ENCODE data around the gene NOTUM.

NOTUM gene

GRCh38 chr17:81967244-81967532 is 6.2 kb upstream of the NOTUM start:
- peak overlapping the region; percentile 68 for H3K4me2 ChIP-seq (ENCODE audit: low read length)
- no peaks in the 10 kb centered on the region for H3F3A ChIP-seq (ENCODE audit: control insufficient read depth, insufficient read depth)
- no peaks in the 10 kb centered on the region for H3K9me2 ChIP-seq (replicated peaks; ENCODE audit: control insufficient read depth, low read length)
- no peaks in the 10 kb centered on the region for H3K36me3 ChIP-seq (ENCODE audit: control insufficient read depth, low read length)
- no peaks in the 10 kb centered on the region for H4K20me1 ChIP-seq (ENCODE audit: control insufficient read depth, insufficient read depth, low read depth, low read length)
- TF ChIP-seq EZH2phosphoT487 (IDR thresholded peaks at IDR 0.05; ENCODE audit: borderline replicate concordance, low read length): no peak
- TF ChIP-seq CTCF (IDR thresholded peaks at IDR 0.05; ENCODE audit: low read depth, low read length, poor library complexity, severe bottlenecking): no peak
- no peak overlapping the region for H3K27ac ChIP-seq (ENCODE audit: low read depth, low read length)
- peak overlapping the region; percentile 62 for H3K4me3 ChIP-seq (ENCODE audit: low read length)
- H3K4me1 ChIP-seq (ENCODE audit: control insufficient read depth, low read length): peaks cover 27% of the 10 kb centered on the region
- H3K9me3 ChIP-seq (ENCODE audit: control insufficient read depth, insufficient read depth, low read length): no peaks in the 10 kb centered on the region
- no peaks in the 10 kb centered on the region for H3K79me2 ChIP-seq (ENCODE audit: control insufficient read depth, low read length)
- peaks cover 47% of the 10 kb centered on the region for H3K27me3 ChIP-seq (ENCODE audit: control insufficient read depth, low read length)

- no peak for TF ChIP-seq CTCF (IDR thresholded peaks at IDR 0.05; ENCODE audit: low read depth, low read length, poor library complexity, severe bottlenecking)
- TF ChIP-seq EZH2phosphoT487 (IDR thresholded peaks at IDR 0.05; ENCODE audit: borderline replicate concordance, low read length): no peak
- Histone ChIP-seq H3K79me2 (ENCODE audit: control insufficient read depth, low read length) (no peaks in the 10 kb centered on the region), H3K9me2 (replicated peaks; ENCODE audit: control insufficient read depth, low read length) (no peaks in the 10 kb centered on the region), H3K4me1 (ENCODE audit: control insufficient read depth, low read length) (peaks cover 27% of the 10 kb centered on the region), H3K27ac (ENCODE audit: low read depth, low read length) (no peak overlapping the region), H3K27me3 (ENCODE audit: control insufficient read depth, low read length) (peaks cover 48% of the 10 kb centered on the region), H3K9me3 (ENCODE audit: control insufficient read depth, insufficient read depth, low read length) (no peaks in the 10 kb centered on the region), H3K4me2 (ENCODE audit: low read length) (peak overlapping the region; percentile 68), H3K4me3 (ENCODE audit: low read length) (peak overlapping the region; percentile 62), H4K20me1 (ENCODE audit: control insufficient read depth, insufficient read depth, low read depth, low read length) (no peaks in the 10 kb centered on the region), H3K36me3 (ENCODE audit: control insufficient read depth, low read length) (no peaks in the 10 kb centered on the region), H3F3A (ENCODE audit: control insufficient read depth, insufficient read depth) (no peaks in the 10 kb centered on the region)
Observed at GRCh38 chr17:81966343-81967243, 5.6 kb upstream of the NOTUM start.

- TF ChIP-seq EZH2phosphoT487 (IDR thresholded peaks at IDR 0.05; ENCODE audit: borderline replicate concordance, low read length): no peak
- TF ChIP-seq CTCF (IDR thresholded peaks at IDR 0.05; ENCODE audit: low read depth, low read length, poor library complexity, severe bottlenecking): no peak
- H3K4me2 ChIP-seq (ENCODE audit: low read length): no peak overlapping the region
- no peak overlapping the region for H3K27ac ChIP-seq (ENCODE audit: low read depth, low read length)
- no peak overlapping the region for H3K4me3 ChIP-seq (ENCODE audit: low read length)
- H3F3A ChIP-seq (ENCODE audit: control insufficient read depth, insufficient read depth): no peaks in the 10 kb centered on the region
- H3K27me3 ChIP-seq (ENCODE audit: control insufficient read depth, low read length): peaks cover 58% of the 10 kb centered on the region
- no peaks in the 10 kb centered on the region for H3K9me2 ChIP-seq (replicated peaks; ENCODE audit: control insufficient read depth, low read length)
- no peaks in the 10 kb centered on the region for H3K79me2 ChIP-seq (ENCODE audit: control insufficient read depth, low read length)
- no peaks in the 10 kb centered on the region for H3K9me3 ChIP-seq (ENCODE audit: control insufficient read depth, insufficient read depth, low read length)
- H4K20me1 ChIP-seq (ENCODE audit: control insufficient read depth, insufficient read depth, low read depth, low read length): no peaks in the 10 kb centered on the region
- peaks cover 33% of the 10 kb centered on the region for H3K4me1 ChIP-seq (ENCODE audit: control insufficient read depth, low read length)
- no peaks in the 10 kb centered on the region for H3K36me3 ChIP-seq (ENCODE audit: control insufficient read depth, low read length)
Observed at GRCh38 chr17:81964081-81964849, 3.3 kb upstream of the NOTUM start.
